ENCODE data around the gene UBE3B. TPM values are rescaled to one million over a fixed set of nuclear protein-coding genes. Genes with fewer than 3 reads are reported as not detected.
A peak's percentile ranks its signal among the peaks of the same experiment; 100 is the strongest.

UBE3B gene
- total RNA-seq, 1 donor: 51.4 TPM

- no peak for DNase-seq (ENCODE audit: low read depth)
- TF ChIP-seq, protein P1, sequence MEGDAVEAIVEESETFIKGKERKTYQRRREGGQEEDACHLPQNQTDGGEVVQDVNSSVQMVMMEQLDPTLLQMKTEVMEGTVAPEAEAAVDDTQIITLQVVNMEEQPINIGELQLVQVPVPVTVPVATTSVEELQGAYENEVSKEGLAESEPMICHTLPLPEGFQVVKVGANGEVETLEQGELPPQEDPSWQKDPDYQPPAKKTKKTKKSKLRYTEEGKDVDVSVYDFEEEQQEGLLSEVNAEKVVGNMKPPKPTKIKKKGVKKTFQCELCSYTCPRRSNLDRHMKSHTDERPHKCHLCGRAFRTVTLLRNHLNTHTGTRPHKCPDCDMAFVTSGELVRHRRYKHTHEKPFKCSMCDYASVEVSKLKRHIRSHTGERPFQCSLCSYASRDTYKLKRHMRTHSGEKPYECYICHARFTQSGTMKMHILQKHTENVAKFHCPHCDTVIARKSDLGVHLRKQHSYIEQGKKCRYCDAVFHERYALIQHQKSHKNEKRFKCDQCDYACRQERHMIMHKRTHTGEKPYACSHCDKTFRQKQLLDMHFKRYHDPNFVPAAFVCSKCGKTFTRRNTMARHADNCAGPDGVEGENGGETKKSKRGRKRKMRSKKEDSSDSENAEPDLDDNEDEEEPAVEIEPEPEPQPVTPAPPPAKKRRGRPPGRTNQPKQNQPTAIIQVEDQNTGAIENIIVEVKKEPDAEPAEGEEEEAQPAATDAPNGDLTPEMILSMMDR (IDR thresholded peaks at IDR 0.05; ENCODE audit: insufficient read depth, low read depth, low read length): no peak
- H3K4me3 ChIP-seq (ENCODE audit: low read depth, low read length): no peak overlapping the region
Observed at GRCh38 chr12:109493090-109493489, 15.7 kb downstream of the UBE3B start.

DNA sequence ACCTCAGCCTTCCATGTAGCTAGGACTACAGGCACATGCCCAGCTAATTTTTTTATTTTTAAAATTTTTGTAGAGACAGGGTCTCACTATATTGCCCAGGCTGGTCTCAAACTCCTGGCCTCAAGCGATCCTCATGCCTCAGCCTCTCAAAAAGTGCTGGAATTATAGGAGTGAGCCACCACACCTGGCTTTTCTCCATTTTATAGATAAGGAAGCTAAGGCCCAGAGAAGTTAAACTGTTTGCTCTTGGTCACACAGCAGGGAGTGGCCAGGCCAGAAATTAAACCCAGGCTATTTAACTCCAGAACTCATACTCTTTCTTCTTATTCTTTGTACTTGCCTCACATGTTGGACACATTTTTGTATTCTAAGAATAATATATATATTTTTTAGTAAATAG, 16.5 kb downstream of the UBE3B start:
- H3K4me3 ChIP-seq (ENCODE audit: low read depth, low read length): no peak overlapping the region
- DNase-seq (ENCODE audit: low read depth): no peak
- TF ChIP-seq, protein P1 (IDR thresholded peaks at IDR 0.05; ENCODE audit: insufficient read depth, low read depth, low read length): no peak

DNA sequence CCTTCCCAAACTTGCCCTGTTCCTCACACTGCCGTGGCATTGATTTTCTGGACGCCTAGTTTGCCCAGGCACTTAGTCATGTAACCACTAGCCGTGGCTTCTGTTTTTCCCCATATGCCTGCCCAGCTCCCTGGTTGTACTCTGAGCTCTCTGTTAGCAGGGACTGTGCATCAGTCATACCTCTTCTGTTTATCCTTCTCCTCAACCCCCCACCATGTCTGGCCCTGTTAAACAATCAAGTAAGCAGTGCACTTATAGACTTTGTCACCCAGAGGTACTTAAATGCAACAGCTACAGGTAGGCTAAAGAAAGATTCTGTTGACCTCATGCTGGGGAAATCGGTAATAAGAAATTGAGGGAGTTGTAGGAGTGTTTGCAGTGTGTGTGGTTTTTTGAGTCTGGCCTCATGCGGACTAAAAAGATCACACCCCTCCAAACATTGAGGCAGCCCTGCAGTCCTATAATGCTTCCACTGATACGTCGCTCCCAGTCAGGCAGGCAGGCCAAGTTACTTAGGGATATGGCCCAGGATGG, 17.0 kb downstream of the UBE3B start:
- H3K4me3 ChIP-seq (ENCODE audit: low read depth, low read length): no peak overlapping the region
- no peak for DNase-seq (ENCODE audit: low read depth)
- TF ChIP-seq, protein P1 (IDR thresholded peaks at IDR 0.05; ENCODE audit: insufficient read depth, low read depth, low read length): no peak

DNA sequence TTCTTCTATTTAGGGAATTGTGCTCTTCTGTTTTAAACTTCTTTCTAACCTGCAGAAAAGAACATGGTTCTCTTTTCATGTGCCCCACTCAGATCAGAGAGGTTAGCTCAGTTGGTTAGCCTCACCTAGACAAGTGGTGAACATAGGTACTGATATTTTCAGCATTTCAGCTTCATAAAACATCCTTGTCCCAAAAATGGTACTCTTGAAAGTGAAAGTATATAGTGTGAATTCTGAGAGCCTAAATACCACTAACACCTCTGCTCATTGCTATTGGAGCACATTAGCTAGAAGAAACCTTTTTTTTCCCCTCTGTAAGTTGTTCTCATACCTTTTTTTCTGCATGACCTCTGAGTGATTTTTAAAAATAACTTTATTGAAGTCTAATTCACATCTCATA, 17.6 kb downstream of the UBE3B start:
- no peak for DNase-seq (ENCODE audit: low read depth)
- TF ChIP-seq, protein P1 (IDR thresholded peaks at IDR 0.05; ENCODE audit: insufficient read depth, low read depth, low read length): no peak
- no peak overlapping the region for H3K4me3 ChIP-seq (ENCODE audit: low read depth, low read length)

- no peak for DNase-seq (ENCODE audit: low read depth)
- no peak overlapping the region for H3K4me3 ChIP-seq (ENCODE audit: low read depth, low read length)
- TF ChIP-seq, protein P1 (IDR thresholded peaks at IDR 0.05; ENCODE audit: insufficient read depth, low read depth, low read length): no peak
Observed at GRCh38 chr12:109496306-109496705, 18.9 kb downstream of the UBE3B start.

GRCh38 chr12:109497675-109498074, 20.2 kb downstream of the UBE3B start:
- H3K4me3 ChIP-seq (ENCODE audit: low read depth, low read length): no peak overlapping the region
- TF ChIP-seq, protein P1 (IDR thresholded peaks at IDR 0.05; ENCODE audit: insufficient read depth, low read depth, low read length): no peak
- peak; percentile 19 for DNase-seq (ENCODE audit: low read depth)

Data from fibroblast of villous mesenchyme (primary cell).